WTC11 (cell line): ENCODE results near the gene FAN1. TPM values are rescaled to one million over a fixed set of nuclear protein-coding genes. Genes with fewer than 3 reads are reported as not detected.

Experiments used
- ATAC-seq: fragments of 200-7000 bp; cut with Tn5 transposase; 2 replicates; pipeline ENCODE4 v1.10.0; 2021; ENCODE audit warnings: mild to moderate bottlenecking, moderate library complexity
- CTCF ChIA-PET: fragments of 300-600 bp; sonication (Branson Sonifier 250); formaldehyde crosslinking; loops from one replicate; lab custom pipeline; 2021; ENCODE audit warnings: antibody characterized with exemption; lab: Charles Lee
- POLR2A ChIA-PET: fragments of 350-600 bp; sonication (Branson Sonifier 250); formaldehyde crosslinking; loops from one replicate; lab custom pipeline; 2021; ENCODE audit warnings: antibody characterized with exemption; lab: Charles Lee
- DNase-seq: peaks from one replicate; pipeline ENCODE4 v3.0.0; 2021; ENCODE audit warnings: low spot score
- H3K27ac Mint-ChIP-seq: 2 replicates; pipeline ENCODE4 v1.8.0; 2021; ENCODE audit warnings: mixed read lengths
- H3K27me3 Mint-ChIP-seq: 2 replicates; pipeline ENCODE4 v1.8.0; 2021; ENCODE audit warnings: low read depth, mild to moderate bottlenecking, moderate library complexity, mixed read lengths
- H3K36me3 Mint-ChIP-seq: 2 replicates; pipeline ENCODE4 v1.8.0; 2021; ENCODE audit warnings: mixed read lengths
- H3K4me1 Mint-ChIP-seq: 2 replicates; pipeline ENCODE4 v1.8.0; 2022; ENCODE audit warnings: mixed read lengths
- H3K4me3 Mint-ChIP-seq: 2 replicates; pipeline ENCODE4 v1.8.0; 2021; ENCODE audit warnings: mild to moderate bottlenecking, moderate library complexity, mixed read lengths
- H3K9me3 Mint-ChIP-seq: 2 replicates; pipeline ENCODE4 v1.8.0; 2021; ENCODE audit warnings: mixed read lengths
- CDX4 ChIP-seq: fragments of 250-450 bp; sonication (Bioruptor Pico); IDR thresholded peaks from 2 replicates; pipeline ENCODE4 v1.9.0; 2021; ENCODE audit warnings: moderate library complexity, mild to moderate bottlenecking, inconsistent platforms, borderline replicate concordance
- CREB1 ChIP-seq: sonication (generic); formaldehyde crosslinking; IDR thresholded peaks from 2 replicates; pipeline ENCODE4 v1.8.0; 2023; ENCODE audit warnings: mild to moderate bottlenecking, missing genetic modification reagents
- CREM ChIP-seq: sonication (generic); formaldehyde crosslinking; IDR thresholded peaks from 2 replicates; pipeline ENCODE4 v1.8.1; 2022; ENCODE audit warnings: mild to moderate bottlenecking, missing genetic modification reagents, moderate library complexity
- EMX1 ChIP-seq: fragments of 250-450 bp; sonication (Bioruptor Pico); IDR thresholded peaks from 2 replicates; pipeline ENCODE4 v1.8.0; 2021; ENCODE audit warnings: mild to moderate bottlenecking
- FOXP1 ChIP-seq: sonication (generic); formaldehyde crosslinking; IDR thresholded peaks from 2 replicates; pipeline ENCODE4 v1.8.0; 2022; ENCODE audit warnings: missing genetic modification reagents, mild to moderate bottlenecking, moderate library complexity, borderline replicate concordance
- GABPB1 ChIP-seq: sonication (generic); formaldehyde crosslinking; IDR thresholded peaks from 2 replicates; pipeline ENCODE4 v1.8.1; 2023; ENCODE audit warnings: mild to moderate bottlenecking, missing genetic modification reagents
- GRHL2 ChIP-seq: fragments of 250-450 bp; sonication (Bioruptor Pico); IDR thresholded peaks from 2 replicates; pipeline ENCODE4 v1.8.0; 2022; ENCODE audit warnings: mild to moderate bottlenecking, moderate library complexity; ENCODE audit not compliant: insufficient replicate concordance, severe bottlenecking
- IRF2 ChIP-seq: sonication (generic); formaldehyde crosslinking; IDR thresholded peaks from 2 replicates; pipeline ENCODE4 v1.8.0; 2022; ENCODE audit warnings: low read depth, missing genetic modification reagents, borderline replicate concordance
- JUN ChIP-seq: sonication (generic); formaldehyde crosslinking; IDR thresholded peaks from 2 replicates; pipeline ENCODE4 v1.8.0; 2023; ENCODE audit warnings: mild to moderate bottlenecking, missing genetic modification reagents
- NFATC4 ChIP-seq: fragments of 250-450 bp; sonication (Bioruptor Pico); IDR thresholded peaks from 2 replicates; pipeline ENCODE4 v1.9.0; 2021; ENCODE audit warnings: mild to moderate bottlenecking
- NFE2L1 ChIP-seq: sonication (generic); formaldehyde crosslinking; IDR thresholded peaks from 2 replicates; pipeline ENCODE4 v1.8.1; 2023; ENCODE audit warnings: missing genetic modification reagents
- OVOL2 ChIP-seq: fragments of 250-450 bp; sonication (Bioruptor Pico); IDR thresholded peaks from 2 replicates; pipeline ENCODE4 v1.9.0; 2021; ENCODE audit warnings: mild to moderate bottlenecking, borderline replicate concordance
- PRRX2 ChIP-seq: fragments of 250-450 bp; sonication (Bioruptor Pico); IDR thresholded peaks from 2 replicates; pipeline ENCODE4 v1.8.0; 2021; ENCODE audit warnings: mild to moderate bottlenecking
- SMAD4 ChIP-seq: sonication (generic); formaldehyde crosslinking; IDR thresholded peaks from 2 replicates; pipeline ENCODE4 v1.8.0; 2022; ENCODE audit warnings: mild to moderate bottlenecking, missing genetic modification reagents
- TEAD1 ChIP-seq: sonication (generic); formaldehyde crosslinking; IDR thresholded peaks from 2 replicates; pipeline ENCODE4 v1.8.0; 2022; ENCODE audit warnings: mild to moderate bottlenecking, missing genetic modification reagents
- TEAD4 ChIP-seq: sonication (generic); formaldehyde crosslinking; IDR thresholded peaks from 2 replicates; pipeline ENCODE4 v1.8.0; 2022; ENCODE audit warnings: mild to moderate bottlenecking, missing genetic modification reagents
- USF1 ChIP-seq: sonication (generic); formaldehyde crosslinking; IDR thresholded peaks from 2 replicates; pipeline ENCODE4 v1.8.0; 2022; ENCODE audit warnings: mild to moderate bottlenecking, missing genetic modification reagents
- ZBTB21 ChIP-seq: sonication (generic); formaldehyde crosslinking; IDR thresholded peaks from 2 replicates; pipeline ENCODE4 v1.8.1; 2023; ENCODE audit warnings: mild to moderate bottlenecking, missing genetic modification reagents, borderline replicate concordance
- ZNF138 ChIP-seq: sonication (generic); formaldehyde crosslinking; conservative IDR thresholded peaks from 2 replicates; pipeline ENCODE4 v1.8.1; 2022; ENCODE audit warnings: mild to moderate bottlenecking, moderate library complexity, missing genetic modification reagents
- ZNF219 ChIP-seq: sonication (generic); formaldehyde crosslinking; IDR thresholded peaks from 2 replicates; pipeline ENCODE4 v1.8.0; 2023; ENCODE audit warnings: missing genetic modification reagents, mild to moderate bottlenecking, borderline replicate concordance
- ZNF232 ChIP-seq: sonication (generic); formaldehyde crosslinking; IDR thresholded peaks from 2 replicates; pipeline ENCODE4 v1.8.0; 2022; ENCODE audit warnings: mild to moderate bottlenecking, missing genetic modification reagents
- ZNF671 ChIP-seq: fragments of 250-450 bp; sonication (Bioruptor Pico); IDR thresholded peaks from 2 replicates; pipeline ENCODE4 v1.8.0; 2021; ENCODE audit warnings: mild to moderate bottlenecking
- total RNA-seq: library from RNA; stranded (reverse); gene quantifications from 3 replicates; pipeline ENCODE4 v1.2.3, GENCODE V29; 2021
- TF ChIP-seq, protein P1 (sequence below): fragments of 250-450 bp; sonication (Bioruptor Pico); IDR thresholded peaks from 2 replicates; pipeline ENCODE4 v2.1.2; 2022; ENCODE audit warnings: mild to moderate bottlenecking, moderate library complexity
- TF ChIP-seq, protein P2 (sequence below): sonication (generic); formaldehyde crosslinking; IDR thresholded peaks from 2 replicates; pipeline ENCODE4 v1.8.1; 2023; ENCODE audit warnings: mild to moderate bottlenecking, missing genetic modification reagents
- TF ChIP-seq, protein P3 (sequence below): sonication (generic); formaldehyde crosslinking; conservative IDR thresholded peaks from 2 replicates; pipeline ENCODE4 v1.8.1; 2023; ENCODE audit warnings: mild to moderate bottlenecking, low read depth, missing genetic modification reagents, moderate library complexity
- TF ChIP-seq, protein P4 (sequence below): fragments of 250-450 bp; sonication (Bioruptor Pico); IDR thresholded peaks from 2 replicates; pipeline ENCODE4 v1.9.0; 2021; ENCODE audit warnings: mild to moderate bottlenecking

The FAN1 gene
- total RNA-seq, 1 experiment from 2014 or later: 22.8 TPM

DNA sequence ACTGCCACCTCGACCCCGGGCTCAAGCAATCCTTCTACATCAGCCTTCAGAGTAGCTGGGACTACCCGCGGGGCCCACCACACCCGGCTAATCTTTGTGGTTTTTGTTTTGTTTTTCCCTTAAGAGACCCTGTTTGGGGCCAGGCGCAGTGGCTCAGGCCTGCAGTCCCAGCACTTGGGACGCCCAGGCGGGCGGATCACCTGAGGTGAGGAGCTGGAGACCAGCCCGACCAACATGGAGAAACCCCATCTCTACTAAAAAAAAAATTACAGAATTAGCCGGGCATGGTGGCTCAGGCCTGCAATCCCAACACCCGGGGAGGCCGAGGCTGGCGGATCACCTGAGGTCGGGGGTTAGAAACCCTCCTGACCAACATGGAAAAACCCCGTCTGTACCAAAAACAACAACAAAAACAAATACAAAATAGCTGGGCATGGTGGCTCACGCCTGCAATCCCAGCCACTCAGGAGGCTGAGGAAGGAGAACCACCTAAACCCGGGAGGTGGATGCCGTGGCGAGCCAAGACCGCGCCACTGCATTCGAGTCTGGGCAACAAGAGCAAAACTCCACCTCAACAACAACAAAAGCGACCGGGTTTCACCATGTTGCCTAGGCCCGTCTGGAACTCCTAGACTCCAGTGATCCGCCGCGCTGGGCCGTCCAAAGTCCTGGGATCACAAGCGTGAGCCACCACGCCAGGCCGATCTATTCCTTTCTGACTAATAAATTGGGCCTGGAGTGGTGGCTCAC lies 8.1 kb upstream of the FAN1 start:
- DNase-seq (no peak), ATAC-seq (no peak)
- peaks cover 4% of the 10 kb centered on the region for H3K9me3 Mint-ChIP-seq
- no peaks in the 10 kb centered on the region for H3K36me3 Mint-ChIP-seq
- CTCF ChIA-PET: interaction anchor here (0.6 to 2.4 kb wide), 3 partner anchors 37 to 821 kb away, joined by 3 to 14 read pairs (median 10); no protein-coding TSS in a partner anchor
- peaks cover 17% of the 10 kb centered on the region for H3K4me1 Mint-ChIP-seq
- POLR2A ChIA-PET: no interaction called here
- H3K27me3 Mint-ChIP-seq: no peaks in the 10 kb centered on the region
- TF ChIP-seq GABPB1 (CRISPR knock-in tag) (no peak), NFE2L1 (CRISPR knock-in tag) (no peak), ZNF232 (CRISPR knock-in tag) (no peak), EMX1 (no peak), JUN (no peak), IRF2 (CRISPR knock-in tag) (no peak), ZNF671 (CRISPR knock-in tag) (no peak), CDX4 (CRISPR knock-in tag) (no peak)
- TF ChIP-seq, protein P1, sequence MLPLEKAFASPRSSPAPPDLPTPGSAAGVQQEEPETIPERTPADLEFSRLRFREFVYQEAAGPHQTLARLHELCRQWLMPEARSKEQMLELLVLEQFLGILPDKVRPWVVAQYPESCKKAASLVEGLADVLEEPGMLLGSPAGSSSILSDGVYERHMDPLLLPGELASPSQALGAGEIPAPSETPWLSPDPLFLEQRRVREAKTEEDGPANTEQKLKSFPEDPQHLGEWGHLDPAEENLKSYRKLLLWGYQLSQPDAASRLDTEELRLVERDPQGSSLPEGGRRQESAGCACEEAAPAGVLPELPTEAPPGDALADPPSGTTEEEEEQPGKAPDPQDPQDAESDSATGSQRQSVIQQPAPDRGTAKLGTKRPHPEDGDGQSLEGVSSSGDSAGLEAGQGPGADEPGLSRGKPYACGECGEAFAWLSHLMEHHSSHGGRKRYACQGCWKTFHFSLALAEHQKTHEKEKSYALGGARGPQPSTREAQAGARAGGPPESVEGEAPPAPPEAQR (CRISPR knock-in tag): no peak
- TF ChIP-seq, protein P2, sequence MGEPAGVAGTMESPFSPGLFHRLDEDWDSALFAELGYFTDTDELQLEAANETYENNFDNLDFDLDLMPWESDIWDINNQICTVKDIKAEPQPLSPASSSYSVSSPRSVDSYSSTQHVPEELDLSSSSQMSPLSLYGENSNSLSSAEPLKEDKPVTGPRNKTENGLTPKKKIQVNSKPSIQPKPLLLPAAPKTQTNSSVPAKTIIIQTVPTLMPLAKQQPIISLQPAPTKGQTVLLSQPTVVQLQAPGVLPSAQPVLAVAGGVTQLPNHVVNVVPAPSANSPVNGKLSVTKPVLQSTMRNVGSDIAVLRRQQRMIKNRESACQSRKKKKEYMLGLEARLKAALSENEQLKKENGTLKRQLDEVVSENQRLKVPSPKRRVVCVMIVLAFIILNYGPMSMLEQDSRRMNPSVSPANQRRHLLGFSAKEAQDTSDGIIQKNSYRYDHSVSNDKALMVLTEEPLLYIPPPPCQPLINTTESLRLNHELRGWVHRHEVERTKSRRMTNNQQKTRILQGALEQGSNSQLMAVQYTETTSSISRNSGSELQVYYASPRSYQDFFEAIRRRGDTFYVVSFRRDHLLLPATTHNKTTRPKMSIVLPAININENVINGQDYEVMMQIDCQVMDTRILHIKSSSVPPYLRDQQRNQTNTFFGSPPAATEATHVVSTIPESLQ (CRISPR knock-in tag): no peak
- TF ChIP-seq, all 79 proteins: peak for 0
- Mint-ChIP-seq H3K4me3 (no peak overlapping the region), H3K27ac (no peak overlapping the region; the same call in 1 of the 2 replicates)

DNA sequence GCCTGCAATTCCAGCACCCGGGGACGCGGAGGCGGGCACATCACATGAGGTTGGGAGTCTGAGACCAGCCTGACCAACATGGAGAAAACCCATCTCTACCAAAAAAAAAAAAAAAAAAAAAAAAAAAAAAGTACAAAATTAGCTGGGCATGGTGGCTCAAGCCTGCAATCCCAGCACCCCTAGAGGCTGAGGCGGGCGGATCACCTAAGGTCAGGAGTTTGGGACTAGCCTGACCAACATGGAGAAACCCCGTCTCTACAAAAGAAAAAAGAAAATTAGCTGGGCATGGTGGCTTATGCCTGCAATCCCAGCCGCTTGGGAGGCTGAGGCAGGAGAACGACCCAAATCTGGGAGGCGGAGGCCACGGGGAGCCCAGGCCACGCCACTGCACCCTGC lies 7.5 kb upstream of the FAN1 start:
- peak; percentile 34 for ATAC-seq
- no peak for DNase-seq
- TF ChIP-seq USF1 (CRISPR knock-in tag) (no peak), ZNF138 (CRISPR knock-in tag) (no peak), GRHL2 (CRISPR knock-in tag) (no peak), CREM (CRISPR knock-in tag) (no peak), TEAD1 (CRISPR knock-in tag) (no peak), TEAD4 (CRISPR knock-in tag) (no peak), FOXP1 (CRISPR knock-in tag) (no peak), SMAD4 (CRISPR knock-in tag) (no peak), PRRX2 (CRISPR knock-in tag) (no peak), OVOL2 (no peak), NFATC4 (CRISPR knock-in tag) (no peak), ZNF219 (CRISPR knock-in tag) (no peak), CREB1 (no peak), ZBTB21 (CRISPR knock-in tag) (no peak), EMX1 (no peak)
- TF ChIP-seq, protein P3, sequence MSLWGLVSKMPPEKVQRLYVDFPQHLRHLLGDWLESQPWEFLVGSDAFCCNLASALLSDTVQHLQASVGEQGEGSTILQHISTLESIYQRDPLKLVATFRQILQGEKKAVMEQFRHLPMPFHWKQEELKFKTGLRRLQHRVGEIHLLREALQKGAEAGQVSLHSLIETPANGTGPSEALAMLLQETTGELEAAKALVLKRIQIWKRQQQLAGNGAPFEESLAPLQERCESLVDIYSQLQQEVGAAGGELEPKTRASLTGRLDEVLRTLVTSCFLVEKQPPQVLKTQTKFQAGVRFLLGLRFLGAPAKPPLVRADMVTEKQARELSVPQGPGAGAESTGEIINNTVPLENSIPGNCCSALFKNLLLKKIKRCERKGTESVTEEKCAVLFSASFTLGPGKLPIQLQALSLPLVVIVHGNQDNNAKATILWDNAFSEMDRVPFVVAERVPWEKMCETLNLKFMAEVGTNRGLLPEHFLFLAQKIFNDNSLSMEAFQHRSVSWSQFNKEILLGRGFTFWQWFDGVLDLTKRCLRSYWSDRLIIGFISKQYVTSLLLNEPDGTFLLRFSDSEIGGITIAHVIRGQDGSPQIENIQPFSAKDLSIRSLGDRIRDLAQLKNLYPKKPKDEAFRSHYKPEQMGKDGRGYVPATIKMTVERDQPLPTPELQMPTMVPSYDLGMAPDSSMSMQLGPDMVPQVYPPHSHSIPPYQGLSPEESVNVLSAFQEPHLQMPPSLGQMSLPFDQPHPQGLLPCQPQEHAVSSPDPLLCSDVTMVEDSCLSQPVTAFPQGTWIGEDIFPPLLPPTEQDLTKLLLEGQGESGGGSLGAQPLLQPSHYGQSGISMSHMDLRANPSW: no peak
- TF ChIP-seq, protein P4, sequence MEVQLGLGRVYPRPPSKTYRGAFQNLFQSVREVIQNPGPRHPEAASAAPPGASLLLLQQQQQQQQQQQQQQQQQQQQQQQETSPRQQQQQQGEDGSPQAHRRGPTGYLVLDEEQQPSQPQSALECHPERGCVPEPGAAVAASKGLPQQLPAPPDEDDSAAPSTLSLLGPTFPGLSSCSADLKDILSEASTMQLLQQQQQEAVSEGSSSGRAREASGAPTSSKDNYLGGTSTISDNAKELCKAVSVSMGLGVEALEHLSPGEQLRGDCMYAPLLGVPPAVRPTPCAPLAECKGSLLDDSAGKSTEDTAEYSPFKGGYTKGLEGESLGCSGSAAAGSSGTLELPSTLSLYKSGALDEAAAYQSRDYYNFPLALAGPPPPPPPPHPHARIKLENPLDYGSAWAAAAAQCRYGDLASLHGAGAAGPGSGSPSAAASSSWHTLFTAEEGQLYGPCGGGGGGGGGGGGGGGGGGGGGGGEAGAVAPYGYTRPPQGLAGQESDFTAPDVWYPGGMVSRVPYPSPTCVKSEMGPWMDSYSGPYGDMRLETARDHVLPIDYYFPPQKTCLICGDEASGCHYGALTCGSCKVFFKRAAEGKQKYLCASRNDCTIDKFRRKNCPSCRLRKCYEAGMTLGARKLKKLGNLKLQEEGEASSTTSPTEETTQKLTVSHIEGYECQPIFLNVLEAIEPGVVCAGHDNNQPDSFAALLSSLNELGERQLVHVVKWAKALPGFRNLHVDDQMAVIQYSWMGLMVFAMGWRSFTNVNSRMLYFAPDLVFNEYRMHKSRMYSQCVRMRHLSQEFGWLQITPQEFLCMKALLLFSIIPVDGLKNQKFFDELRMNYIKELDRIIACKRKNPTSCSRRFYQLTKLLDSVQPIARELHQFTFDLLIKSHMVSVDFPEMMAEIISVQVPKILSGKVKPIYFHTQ (CRISPR knock-in tag): no peak

More for the DNA sequence above, 7.5 kb upstream of the FAN1 start:
- CTCF ChIA-PET: interaction anchor here (0.6 to 0.9 kb wide), 2 partner anchors 37 to 821 kb away, joined by 3 read pairs; no protein-coding TSS in a partner anchor
- Mint-ChIP-seq H3K27ac (no peak overlapping the region), H3K4me1 (peaks cover 17% of the 10 kb centered on the region), H3K9me3 (peaks cover 4% of the 10 kb centered on the region), H3K27me3 (no peaks in the 10 kb centered on the region), H3K4me3 (no peak overlapping the region), H3K36me3 (no peaks in the 10 kb centered on the region)
- POLR2A ChIA-PET: interaction anchor here (0.6 kb wide), 1 partner anchor 260 kb away, joined by 7 read pairs; no protein-coding TSS in a partner anchor
